SU-DHL-6 (cell line): ENCODE data around the gene IGF1.

Experiments used
- CTCF ChIP-seq: fragments of 200-600 bp; sonication (generic); IDR thresholded peaks from one replicate; pipeline ENCODE4 v1.5.1; 2017; ENCODE audit warnings: antibody characterized with exemption, mild to moderate bottlenecking, low read length, moderate library complexity; ENCODE audit not compliant: insufficient read depth, poor library complexity, severe bottlenecking
- EZH2phosphoT487 ChIP-seq: fragments of 200-600 bp; sonication (generic), shearing (Covaris generic); conservative IDR thresholded peaks from 2 replicates; pipeline ENCODE4 v1.6.1; 2018; ENCODE audit warnings: mild to moderate bottlenecking, antibody characterized with exemption, low read length, moderate library complexity, mixed read lengths

DNA sequence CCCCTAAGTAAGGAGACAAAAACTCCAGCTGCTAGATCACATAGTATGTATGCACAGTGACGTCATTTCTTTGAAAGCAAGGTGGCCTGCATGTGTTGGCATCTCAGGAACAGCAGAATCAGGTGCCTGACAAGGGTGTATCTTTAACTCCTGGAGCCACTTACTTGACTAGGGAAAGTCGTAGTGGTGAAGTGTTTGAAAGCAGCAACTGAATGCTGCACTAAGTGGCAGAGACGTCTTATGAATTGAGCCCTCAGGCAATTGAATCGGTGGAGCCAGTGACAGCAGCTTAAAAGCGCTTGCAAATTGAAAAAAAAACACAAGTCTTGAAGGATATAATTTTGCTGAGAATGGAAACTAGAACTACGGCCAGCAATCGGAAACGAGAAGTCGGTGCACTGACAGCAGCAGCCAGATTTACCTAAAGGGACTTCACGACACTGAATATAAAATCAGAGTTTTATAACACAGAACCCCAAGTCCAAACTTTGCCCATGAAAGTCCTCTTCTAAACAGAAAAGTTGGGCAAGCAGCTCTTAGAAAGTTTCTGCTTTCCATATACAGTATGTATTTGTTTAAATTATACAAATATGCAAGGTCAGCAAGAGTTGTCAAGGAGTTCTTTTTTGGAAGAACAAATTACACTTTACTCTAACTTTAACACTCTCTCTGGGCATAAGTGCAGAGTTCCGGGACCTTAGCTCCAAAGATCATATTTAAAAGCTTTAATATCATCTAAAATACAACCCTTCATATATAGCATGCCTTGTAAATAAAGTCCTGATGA, 1.1 kb downstream of the IGF1 start:
- TF ChIP-seq CTCF = no peak
- TF ChIP-seq EZH2phosphoT487 = no peak
